Choroid plexus epithelial cell (primary cell): ENCODE data around the gene EFNA3.

Experiments used
- DNase-seq: peaks from one replicate; pipeline ENCODE4 v3.0.0-alpha.2; 2010; ENCODE audit warnings: low read depth
- H3K4me3 ChIP-seq: 2 replicates; pipeline ENCODE4 v1.5.1; 2011; ENCODE audit warnings: low read depth, mild to moderate bottlenecking, control low read depth, low read length, moderate library complexity
- CTCF ChIP-seq: conservative IDR thresholded peaks from 2 replicates; pipeline ENCODE4 v1.5.1; 2011; ENCODE audit warnings: low read depth, mild to moderate bottlenecking, control low read depth, inconsistent platforms, low read length, moderate library complexity

Gene EFNA3

GRCh38 chr1:155104605-155105534 is 26.2 kb downstream of the EFNA3 start:
- DNase-seq = no peak
- no peak overlapping the region for H3K4me3 ChIP-seq
- no peak for TF ChIP-seq CTCF

- DNase-seq = peak; percentile 71
- no peak for TF ChIP-seq CTCF
- no peak overlapping the region for H3K4me3 ChIP-seq
Measured at GRCh38 chr1:155105604-155106011, 27.0 kb downstream of the EFNA3 start.

GRCh38 chr1:155106862-155107261 is 28.2 kb downstream of the EFNA3 start:
- no peak for TF ChIP-seq CTCF
- no peak overlapping the region for H3K4me3 ChIP-seq
- no peak for DNase-seq

- no peak for DNase-seq
- H3K4me3 ChIP-seq = no peak overlapping the region
- TF ChIP-seq CTCF = no peak
Measured at GRCh38 chr1:155107309-155108264, 28.9 kb downstream of the EFNA3 start.

GRCh38 chr1:155108296-155108695 is 29.7 kb downstream of the EFNA3 start:
- H3K4me3 ChIP-seq = no peak overlapping the region
- TF ChIP-seq CTCF = no peak
- DNase-seq = no peak

GRCh38 chr1:155110381-155110780 is 31.7 kb downstream of the EFNA3 start:
- H3K4me3 ChIP-seq = no peak overlapping the region
- no peak for TF ChIP-seq CTCF
- no peak for DNase-seq
